ENCODE measurements around the gene PCAT6. TPM values are rescaled to one million over a fixed set of nuclear protein-coding genes. Genes with fewer than 3 reads are reported as not detected.

PCAT6 gene
- total and polyA plus RNA-seq, 2 donors (not counting 3 experiments of a cell fraction or from before 2014, with no cell fraction given), result 1.7 to 2.4 TPM

DNA sequence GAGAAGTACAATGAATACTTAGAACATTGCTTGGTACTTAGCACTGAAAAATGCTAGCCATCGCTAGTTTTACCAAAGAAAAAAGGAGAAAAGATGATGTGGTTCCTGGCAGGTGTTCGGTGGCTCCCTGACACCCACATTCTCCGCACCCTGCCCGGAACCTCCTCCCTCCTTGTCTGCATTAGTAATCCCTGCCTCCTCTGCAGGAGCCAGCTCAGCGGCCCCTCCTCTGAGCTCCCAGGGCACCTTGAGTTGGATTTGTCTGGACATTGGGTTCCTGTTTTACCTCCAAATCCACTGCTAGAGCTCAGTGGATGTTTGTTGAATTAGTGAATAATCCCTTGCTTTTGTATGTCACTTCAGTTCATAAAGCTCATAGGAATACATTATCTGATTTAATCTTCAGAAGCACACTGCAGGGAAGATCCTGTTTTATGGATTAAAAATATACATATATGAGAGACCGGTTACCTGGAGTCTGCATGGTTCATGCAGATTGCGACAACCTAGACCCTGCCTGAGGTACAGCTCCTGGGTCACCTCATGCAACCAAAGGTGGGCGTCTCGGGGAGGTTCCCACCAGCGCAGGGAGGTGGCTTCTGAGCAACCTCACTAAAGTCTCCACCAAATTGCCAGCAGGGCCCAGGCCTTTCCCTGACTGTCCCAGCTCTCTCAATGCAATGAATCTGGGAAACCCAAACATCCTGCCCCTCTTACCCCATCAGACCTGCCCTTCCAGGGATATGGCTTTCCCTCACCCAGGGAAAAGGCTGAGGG, 24.2 kb downstream of the PCAT6 start:
- Histone ChIP-seq H3K4me1 (ENCODE audit: control insufficient read depth, extremely low read depth, insufficient read depth, low read length) (no peaks in the 10 kb centered on the region), H4K20me1 (replicated peaks; ENCODE audit: control insufficient read depth, extremely low read depth, insufficient read depth, low read length) (no peaks in the 10 kb centered on the region), H3K4me3 (replicated peaks in 1 of 3; ENCODE audit: insufficient read depth in 1 of 3, low read depth in 1 of 3, low read length in 3 of 3) (no peak overlapping the region), H3K27ac (ENCODE audit: insufficient read depth, low read depth, low read length) (no peak overlapping the region), H3K9me3 (replicated peaks; ENCODE audit: control insufficient read depth, insufficient read depth, low read length) (no peaks in the 10 kb centered on the region), H3K79me2 (ENCODE audit: control insufficient read depth, insufficient read depth, low read length) (no peaks in the 10 kb centered on the region), H3K4me2 (ENCODE audit: insufficient read depth, low read length) (no peak overlapping the region), H3K9me1 (replicated peaks; ENCODE audit: control insufficient read depth, extremely low read depth, insufficient read depth, low read length) (no peaks in the 10 kb centered on the region), H3K9ac (replicated peaks; ENCODE audit: extremely low read depth, insufficient read depth, low read length) (no peak overlapping the region), H2AFZ (ENCODE audit: low read depth, low read length) (no peak overlapping the region), H3K27me3 (ENCODE audit: control insufficient read depth in 2 of 2, insufficient read depth in 2 of 2, low read length in 2 of 2) (peaks cover 7 to 12% of the 10 kb centered on the region in 2 experiments), H3K36me3 (ENCODE audit: control insufficient read depth in 2 of 2, extremely low read depth in 1 of 2, insufficient read depth in 2 of 2, low read length in 2 of 2) (no peaks in the 10 kb centered on the region)
- no TSS peak for BruUV-seq (replicated peaks)
- intact Hi-C loops (cut with micrococcal nuclease) (no loop called here), dilution Hi-C loops (cut with MboI; ENCODE audit: extremely low pct_ligation_motif_present, low sequenced_read_pairs) (no loop called here)
- no peak for FAIRE-seq
- ChIA-PET POLR2A (no interaction called here), CTCF (interaction anchor here (1.2 to 1.6 kb wide), 2 partner anchors 11 to 15 kb away, joined by 3 to 8 read pairs; no protein-coding TSS in a partner anchor)
- TF ChIP-seq, protein P1, sequence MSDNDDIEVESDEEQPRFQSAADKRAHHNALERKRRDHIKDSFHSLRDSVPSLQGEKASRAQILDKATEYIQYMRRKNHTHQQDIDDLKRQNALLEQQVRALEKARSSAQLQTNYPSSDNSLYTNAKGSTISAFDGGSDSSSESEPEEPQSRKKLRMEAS (IDR thresholded peaks at IDR 0.05; ENCODE audit: insufficient read depth, insufficient read length), result no peak
- no peak for TF ChIP-seq POLR2A (IDR thresholded peaks at IDR 0.05; ENCODE audit: low read depth, low read length)
- TF ChIP-seq EZH2 (IDR thresholded peaks at IDR 0.05; ENCODE audit: borderline replicate concordance, low read depth, low read length, severe bottlenecking), result no peak
- TF ChIP-seq, protein P2, sequence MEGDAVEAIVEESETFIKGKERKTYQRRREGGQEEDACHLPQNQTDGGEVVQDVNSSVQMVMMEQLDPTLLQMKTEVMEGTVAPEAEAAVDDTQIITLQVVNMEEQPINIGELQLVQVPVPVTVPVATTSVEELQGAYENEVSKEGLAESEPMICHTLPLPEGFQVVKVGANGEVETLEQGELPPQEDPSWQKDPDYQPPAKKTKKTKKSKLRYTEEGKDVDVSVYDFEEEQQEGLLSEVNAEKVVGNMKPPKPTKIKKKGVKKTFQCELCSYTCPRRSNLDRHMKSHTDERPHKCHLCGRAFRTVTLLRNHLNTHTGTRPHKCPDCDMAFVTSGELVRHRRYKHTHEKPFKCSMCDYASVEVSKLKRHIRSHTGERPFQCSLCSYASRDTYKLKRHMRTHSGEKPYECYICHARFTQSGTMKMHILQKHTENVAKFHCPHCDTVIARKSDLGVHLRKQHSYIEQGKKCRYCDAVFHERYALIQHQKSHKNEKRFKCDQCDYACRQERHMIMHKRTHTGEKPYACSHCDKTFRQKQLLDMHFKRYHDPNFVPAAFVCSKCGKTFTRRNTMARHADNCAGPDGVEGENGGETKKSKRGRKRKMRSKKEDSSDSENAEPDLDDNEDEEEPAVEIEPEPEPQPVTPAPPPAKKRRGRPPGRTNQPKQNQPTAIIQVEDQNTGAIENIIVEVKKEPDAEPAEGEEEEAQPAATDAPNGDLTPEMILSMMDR (IDR thresholded peaks at IDR 0.05; ENCODE audit: extremely low read depth in 1 of 2, insufficient read depth in 1 of 2, low read depth in 1 of 2, low read length in 2 of 2), result no peak
- no peak for TF ChIP-seq JUN (IDR thresholded peaks at IDR 0.05; ENCODE audit: borderline replicate concordance, insufficient read depth, insufficient read length, low read depth)
- TF ChIP-seq MYC (IDR thresholded peaks at IDR 0.05; ENCODE audit: low read depth, low read length), result no peak
- TF ChIP-seq GATA2 (IDR thresholded peaks at IDR 0.05; ENCODE audit: insufficient read depth, insufficient read length, low read depth, low read length), result no peak
- no peak for TF ChIP-seq FOS (IDR thresholded peaks at IDR 0.05; ENCODE audit: borderline replicate concordance, insufficient read depth, low read length)
- no peak for DNase-seq (ENCODE audit: low read depth, low spot score)
